Loucy (cell line): ENCODE results near the gene UBALD1.

Source experiments
- H2AFZ ChIP-seq: fragments of 200-600 bp; sonication (generic); 2 replicates; pipeline ENCODE4 v1.6.0; 2016; ENCODE audit warnings: antibody characterized with exemption, mild to moderate bottlenecking, low read length, moderate library complexity
- H3F3A ChIP-seq: fragments of 200-600 bp; 2 replicates; pipeline ENCODE4 v1.6.0; 2016; ENCODE audit warnings: antibody characterized with exemption, low read depth, mild to moderate bottlenecking
- H3K27me3 ChIP-seq: fragments of 200-600 bp; sonication (generic); 2 replicates; pipeline ENCODE4 v1.6.1; 2014; ENCODE audit warnings: low read length, mild to moderate bottlenecking; ENCODE audit not compliant: insufficient read depth, poor library complexity, severe bottlenecking
- H3K36me3 ChIP-seq: fragments of 200-600 bp; sonication (generic); 2 replicates; pipeline ENCODE4 v1.6.1; 2016; ENCODE audit warnings: low read length; ENCODE audit not compliant: insufficient read depth
- H3K4me1 ChIP-seq: fragments of 200-600 bp; sonication (generic); 2 replicates; pipeline ENCODE4 v1.5.1; 2014; ENCODE audit warnings: low read length, mild to moderate bottlenecking; ENCODE audit not compliant: insufficient read depth, poor library complexity, severe bottlenecking
- H3K4me2 ChIP-seq: fragments of 200-600 bp; sonication (generic); 2 replicates; pipeline ENCODE4 v1.6.0; 2014; ENCODE audit warnings: antibody characterized with exemption, low read length, low read depth, mild to moderate bottlenecking; ENCODE audit not compliant: poor library complexity, severe bottlenecking
- H3K4me3 ChIP-seq: fragments of 200-600 bp; sonication (generic); 2 replicates; pipeline ENCODE4 v1.5.1; 2014; ENCODE audit warnings: low read length, mild to moderate bottlenecking, mixed read lengths; ENCODE audit not compliant: poor library complexity, severe bottlenecking
- H3K79me2 ChIP-seq: fragments of 200-600 bp; sonication (generic); 2 replicates; pipeline ENCODE4 v1.6.1; 2014; ENCODE audit warnings: low read length; ENCODE audit not compliant: insufficient read depth
- H3K9ac ChIP-seq: fragments of 200-600 bp; sonication (generic); 2 replicates; pipeline ENCODE4 v1.6.0; 2014; ENCODE audit warnings: mild to moderate bottlenecking, low read depth, low read length, moderate library complexity; ENCODE audit not compliant: poor library complexity, severe bottlenecking
- H3K9me2 ChIP-seq: fragments of 200-600 bp; sonication (generic); replicated peaks from 2 replicates; pipeline ENCODE4 v1.6.1; 2016; ENCODE audit warnings: low read depth, low read length, mixed read lengths
- H3K9me3 ChIP-seq: fragments of 200-600 bp; sonication (generic); 2 replicates; pipeline ENCODE4 v1.6.1; 2014; ENCODE audit warnings: mild to moderate bottlenecking, antibody characterized with exemption, low read length, low read depth; ENCODE audit not compliant: insufficient read depth
- H4K20me1 ChIP-seq: fragments of 200-600 bp; sonication (generic); 2 replicates; pipeline ENCODE4 v1.6.0; 2014; ENCODE audit warnings: antibody characterized with exemption, low read length, mild to moderate bottlenecking; ENCODE audit not compliant: insufficient read depth, poor library complexity, severe bottlenecking
- EZH2phosphoT487 ChIP-seq: fragments of 200-600 bp; IDR thresholded peaks from 2 replicates; pipeline ENCODE4 v1.6.1; 2018; ENCODE audit warnings: antibody characterized with exemption, mild to moderate bottlenecking, moderate library complexity, borderline replicate concordance
- TF ChIP-seq, protein P1 (sequence below): fragments of 200-600 bp; sonication (generic); conservative IDR thresholded peaks from 2 replicates; pipeline ENCODE4 v1.5.1; 2014; ENCODE audit warnings: mild to moderate bottlenecking, antibody characterized with exemption, low read length

UBALD1 gene

DNA sequence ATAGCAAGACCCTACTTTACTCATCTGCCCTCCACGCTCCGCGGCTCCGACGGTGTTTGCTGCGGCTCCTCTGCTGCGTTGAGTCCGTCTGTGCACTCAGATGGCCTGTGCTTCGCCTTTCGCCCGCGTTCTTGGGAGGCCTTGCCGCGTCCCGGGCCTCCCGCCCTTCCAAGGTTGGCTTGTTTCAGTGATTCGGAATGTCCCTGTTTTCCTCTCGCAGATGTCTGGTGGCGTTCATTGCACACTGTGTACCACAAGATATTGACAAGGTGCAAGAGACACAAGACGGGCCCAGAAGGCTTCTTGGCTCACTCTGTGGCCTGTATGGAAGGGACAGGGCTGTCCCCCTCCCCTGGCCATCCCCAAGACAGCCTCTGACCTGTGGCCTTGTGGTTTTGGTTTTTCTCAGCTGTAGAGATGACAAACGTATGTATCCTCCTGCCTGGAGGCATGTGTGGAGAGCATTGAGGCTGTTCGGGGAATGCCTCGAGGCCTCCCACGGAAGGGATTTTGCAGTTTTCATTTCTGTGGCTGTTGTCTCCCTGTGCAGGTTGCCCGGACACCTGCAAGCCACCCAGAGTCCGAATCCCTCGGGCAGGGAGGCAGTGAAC lies 25.3 kb upstream of the UBALD1 start:
- H3K9me2 ChIP-seq: no peaks in the 10 kb centered on the region
- no peaks in the 10 kb centered on the region for H3K9me3 ChIP-seq
- no peak overlapping the region for H2AFZ ChIP-seq
- no peaks in the 10 kb centered on the region for H3K27me3 ChIP-seq
- no peaks in the 10 kb centered on the region for H3K36me3 ChIP-seq
- no peaks in the 10 kb centered on the region for H3K4me1 ChIP-seq
- H3K4me2 ChIP-seq: no peak overlapping the region
- TF ChIP-seq EZH2phosphoT487: no peak
- TF ChIP-seq, protein P1, sequence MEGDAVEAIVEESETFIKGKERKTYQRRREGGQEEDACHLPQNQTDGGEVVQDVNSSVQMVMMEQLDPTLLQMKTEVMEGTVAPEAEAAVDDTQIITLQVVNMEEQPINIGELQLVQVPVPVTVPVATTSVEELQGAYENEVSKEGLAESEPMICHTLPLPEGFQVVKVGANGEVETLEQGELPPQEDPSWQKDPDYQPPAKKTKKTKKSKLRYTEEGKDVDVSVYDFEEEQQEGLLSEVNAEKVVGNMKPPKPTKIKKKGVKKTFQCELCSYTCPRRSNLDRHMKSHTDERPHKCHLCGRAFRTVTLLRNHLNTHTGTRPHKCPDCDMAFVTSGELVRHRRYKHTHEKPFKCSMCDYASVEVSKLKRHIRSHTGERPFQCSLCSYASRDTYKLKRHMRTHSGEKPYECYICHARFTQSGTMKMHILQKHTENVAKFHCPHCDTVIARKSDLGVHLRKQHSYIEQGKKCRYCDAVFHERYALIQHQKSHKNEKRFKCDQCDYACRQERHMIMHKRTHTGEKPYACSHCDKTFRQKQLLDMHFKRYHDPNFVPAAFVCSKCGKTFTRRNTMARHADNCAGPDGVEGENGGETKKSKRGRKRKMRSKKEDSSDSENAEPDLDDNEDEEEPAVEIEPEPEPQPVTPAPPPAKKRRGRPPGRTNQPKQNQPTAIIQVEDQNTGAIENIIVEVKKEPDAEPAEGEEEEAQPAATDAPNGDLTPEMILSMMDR: no peak
- H3K79me2 ChIP-seq: peaks cover 19% of the 10 kb centered on the region; the same call in 1 of the 2 replicates
- H3K9ac ChIP-seq: no peak overlapping the region
- H3F3A ChIP-seq: no peaks in the 10 kb centered on the region
- peaks cover 2% of the 10 kb centered on the region for H4K20me1 ChIP-seq
- H3K4me3 ChIP-seq: no peak overlapping the region

DNA sequence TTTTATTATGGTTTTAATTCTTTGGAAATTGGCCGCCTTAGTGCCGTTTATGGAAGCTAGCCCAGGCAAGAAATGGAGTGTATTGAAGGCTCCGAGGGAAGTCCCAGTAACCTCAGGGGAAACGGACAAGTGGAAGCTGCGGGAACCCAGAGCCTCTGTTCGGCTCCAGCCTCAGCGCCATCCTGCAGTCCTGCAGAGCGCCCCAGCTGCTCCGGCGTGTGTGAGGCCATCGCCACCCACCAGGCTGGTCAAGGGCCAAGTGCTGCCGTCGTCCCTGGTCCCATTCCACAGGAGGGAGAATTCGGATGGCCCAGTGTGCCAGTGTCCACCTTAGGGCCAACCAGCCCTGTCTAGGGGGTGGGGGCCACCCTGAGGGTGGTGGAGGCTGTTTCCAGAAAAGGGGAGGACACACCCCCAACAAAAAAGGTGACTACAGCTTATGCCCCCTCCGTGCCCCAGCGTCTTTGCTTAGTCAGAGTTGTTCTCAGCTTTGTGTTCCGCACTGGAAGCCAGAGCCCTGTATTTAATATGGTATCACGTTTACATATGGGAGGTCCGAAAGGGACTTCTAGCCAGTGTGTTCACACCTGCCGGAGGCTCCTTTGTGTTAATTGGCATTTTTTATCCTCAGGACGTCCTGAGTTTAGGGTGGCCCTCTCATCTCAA lies 22.9 kb upstream of the UBALD1 start:
- H3K27me3 ChIP-seq: no peaks in the 10 kb centered on the region
- no peaks in the 10 kb centered on the region for H3K9me3 ChIP-seq
- no peak overlapping the region for H3K4me2 ChIP-seq
- peaks cover 22% of the 10 kb centered on the region; the same call in 1 of the 2 replicates for H3K79me2 ChIP-seq
- H3F3A ChIP-seq: no peaks in the 10 kb centered on the region
- no peaks in the 10 kb centered on the region for H3K4me1 ChIP-seq
- H3K4me3 ChIP-seq: no peak overlapping the region
- H4K20me1 ChIP-seq: peaks cover 2% of the 10 kb centered on the region
- H3K36me3 ChIP-seq: no peaks in the 10 kb centered on the region
- H2AFZ ChIP-seq: no peak overlapping the region
- H3K9me2 ChIP-seq: no peaks in the 10 kb centered on the region
- TF ChIP-seq EZH2phosphoT487: no peak
- TF ChIP-seq, protein P1: no peak
- H3K9ac ChIP-seq: no peak overlapping the region

DNA sequence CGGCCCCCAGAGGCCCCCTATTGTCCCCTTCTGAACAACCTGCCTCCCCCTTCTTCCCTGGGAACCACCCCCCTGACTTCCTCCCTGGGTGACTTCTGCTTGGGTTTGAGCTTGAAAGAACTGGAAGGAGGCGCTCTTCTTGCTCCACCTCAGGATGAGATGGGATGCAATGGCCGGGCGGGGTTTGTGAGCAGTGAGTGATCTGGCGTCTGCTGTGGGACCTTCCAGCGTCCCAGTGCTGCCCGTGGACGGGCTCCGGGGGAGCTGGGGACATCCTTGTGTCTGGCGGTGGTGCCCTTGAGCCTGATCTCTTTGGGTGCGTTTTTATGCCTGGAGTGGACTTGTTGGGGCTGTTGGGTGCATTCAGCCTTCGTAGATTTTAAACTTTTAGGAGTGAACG lies 21.5 kb upstream of the UBALD1 start:
- H2AFZ ChIP-seq: no peak overlapping the region
- no peak overlapping the region for H3K9ac ChIP-seq
- H3K79me2 ChIP-seq: peaks cover 28% of the 10 kb centered on the region; the same call in 1 of the 2 replicates
- no peaks in the 10 kb centered on the region for H3K9me2 ChIP-seq
- no peak overlapping the region for H3K4me3 ChIP-seq
- TF ChIP-seq EZH2phosphoT487: no peak
- TF ChIP-seq, protein P1: no peak
- no peaks in the 10 kb centered on the region for H3K4me1 ChIP-seq
- no peaks in the 10 kb centered on the region for H3K27me3 ChIP-seq
- H3K9me3 ChIP-seq: no peaks in the 10 kb centered on the region
- H3K36me3 ChIP-seq: no peaks in the 10 kb centered on the region
- H4K20me1 ChIP-seq: peaks cover 2% of the 10 kb centered on the region
- no peak overlapping the region for H3K4me2 ChIP-seq
- H3F3A ChIP-seq: no peaks in the 10 kb centered on the region
